Astrocyte (in vitro differentiated cells and primary cell): ENCODE data around the gene DLGAP1.

ENCODE experiments used
- CTCF ChIP-seq: IDR thresholded peaks from 2 replicates; pipeline ENCODE4 v1.5.1; 2011; ENCODE audit warnings: low read depth, mild to moderate bottlenecking, inconsistent platforms, low read length, moderate library complexity; ENCODE audit not compliant: insufficient read depth
- EZH2 ChIP-seq: IDR thresholded peaks from 2 replicates; pipeline ENCODE4 v1.6.1; 2012; ENCODE audit warnings: mild to moderate bottlenecking, low read length, inconsistent platforms; ENCODE audit not compliant: insufficient read depth

- TF ChIP-seq EZH2, result no peak
- peak; percentile 62 for TF ChIP-seq CTCF
Measured at GRCh38 chr18:3771121-3771971, 683.8 kb downstream of the DLGAP1 start.
